ENCODE results near the gene SLC4A4.

Gene SLC4A4

GRCh38 chr4:71533121-71533520 is 194.3 kb downstream of the SLC4A4 start:
- DNase-seq (ENCODE audit: low spot score) (no peak), FAIRE-seq (no peak)

- FAIRE-seq (no peak), DNase-seq (ENCODE audit: low spot score) (no peak)
Measured at GRCh38 chr4:71537551-71538065, 198.8 kb downstream of the SLC4A4 start.

GRCh38 chr4:71538528-71538927 is 199.7 kb downstream of the SLC4A4 start:
- no peak for DNase-seq (ENCODE audit: low spot score)
- FAIRE-seq = no peak

DNA sequence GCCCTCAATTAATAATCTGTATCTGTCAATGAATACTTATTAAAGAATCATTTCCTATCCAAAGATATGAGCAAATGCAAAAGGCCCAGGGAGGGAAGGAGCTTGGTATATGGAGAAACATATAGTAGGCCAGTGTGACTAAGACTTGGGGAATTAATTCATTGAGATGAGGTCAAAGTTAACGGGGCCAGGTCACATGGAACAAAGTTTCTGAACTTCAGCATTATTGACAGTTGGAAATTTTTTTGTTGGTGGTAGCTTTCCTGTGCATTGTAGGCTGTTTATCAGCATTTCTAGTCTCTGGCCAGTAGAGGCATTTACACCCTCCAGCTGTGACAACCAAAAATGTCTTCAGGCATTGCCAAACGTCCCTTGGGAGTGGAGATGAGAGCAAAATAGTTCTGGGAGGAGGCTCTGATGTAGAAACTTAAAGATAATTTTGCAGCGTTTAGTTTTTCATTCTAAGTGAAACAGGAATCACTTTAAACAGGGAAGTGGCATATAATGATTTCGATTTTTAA is 202.0 kb downstream of the SLC4A4 start:
- DNase-seq (ENCODE audit: low spot score) = no peak
- FAIRE-seq = no peak

GRCh38 chr4:71541541-71541940 is 202.7 kb downstream of the SLC4A4 start:
- DNase-seq (ENCODE audit: low spot score) (no peak), FAIRE-seq (no peak)

DNA sequence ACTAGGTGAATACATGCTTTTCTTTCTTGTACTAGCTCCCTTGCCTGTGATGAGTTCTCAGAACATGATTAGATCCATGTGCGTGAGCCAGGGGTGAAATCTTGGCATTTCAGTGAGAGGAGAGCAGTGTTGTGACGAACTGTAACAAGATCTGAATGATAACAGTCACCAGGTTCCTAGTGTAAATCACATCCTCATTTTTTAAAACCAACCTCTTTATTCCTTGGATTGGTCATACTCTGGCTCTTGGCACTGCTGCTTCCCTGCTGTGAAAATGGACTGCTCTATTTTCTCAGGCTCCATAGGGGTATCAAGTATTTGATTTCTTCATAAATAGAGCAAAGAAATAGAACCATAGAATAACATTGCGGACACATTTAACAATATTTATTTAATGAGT is 206.3 kb downstream of the SLC4A4 start:
- DNase-seq (ENCODE audit: low spot score) (no peak), FAIRE-seq (no peak)

- FAIRE-seq = no peak
- no peak for DNase-seq (ENCODE audit: low spot score)
Measured at GRCh38 chr4:71549516-71550160, 210.8 kb downstream of the SLC4A4 start.

- DNase-seq (ENCODE audit: low spot score) = peak; percentile 5
- no peak for FAIRE-seq
Measured at GRCh38 chr4:71550220-71551165, 211.7 kb downstream of the SLC4A4 start.

DNA sequence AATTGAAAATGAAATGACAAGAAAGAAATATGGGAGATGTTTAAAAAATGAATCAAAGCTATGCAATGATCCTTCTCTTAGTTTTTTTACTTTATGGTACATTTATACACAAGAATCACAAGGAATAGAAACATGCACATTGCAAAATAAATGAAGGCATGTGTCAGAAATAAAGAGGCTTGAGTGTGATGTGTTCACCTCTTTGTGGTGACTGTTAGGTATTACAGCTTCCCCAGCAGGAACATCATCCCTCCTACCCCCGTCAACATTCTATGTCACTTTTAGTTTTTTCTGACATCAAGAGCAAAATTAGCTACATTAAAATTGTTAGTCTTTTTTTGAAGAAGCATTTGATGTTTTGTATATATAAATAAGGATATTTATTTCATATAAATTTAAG is 214.8 kb downstream of the SLC4A4 start:
- FAIRE-seq (no peak), DNase-seq (ENCODE audit: low spot score) (peak; percentile 29)

GRCh38 chr4:71554025-71554424 is 215.2 kb downstream of the SLC4A4 start:
- FAIRE-seq (no peak), DNase-seq (ENCODE audit: low spot score) (no peak)

DNA sequence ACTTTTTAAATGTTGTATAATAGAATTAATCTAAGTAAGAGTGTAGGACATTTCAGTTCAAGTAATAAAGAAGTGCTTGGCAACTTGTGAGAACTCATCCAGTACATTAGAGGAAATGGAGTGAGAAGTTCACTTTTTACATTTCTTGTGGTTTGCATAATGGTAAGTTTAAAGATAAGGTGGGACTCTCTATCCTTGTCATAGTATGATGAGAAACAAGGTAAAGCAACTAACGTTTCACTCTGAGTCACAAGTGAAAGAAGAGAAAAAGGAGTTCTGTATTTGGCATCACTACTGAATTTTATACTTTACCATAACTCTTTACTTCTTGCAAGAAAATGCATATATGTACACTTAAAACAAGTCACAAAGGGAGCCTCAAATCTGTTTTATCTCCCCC is 219.4 kb downstream of the SLC4A4 start:
- DNase-seq (ENCODE audit: low spot score) = no peak
- FAIRE-seq = no peak

DNA sequence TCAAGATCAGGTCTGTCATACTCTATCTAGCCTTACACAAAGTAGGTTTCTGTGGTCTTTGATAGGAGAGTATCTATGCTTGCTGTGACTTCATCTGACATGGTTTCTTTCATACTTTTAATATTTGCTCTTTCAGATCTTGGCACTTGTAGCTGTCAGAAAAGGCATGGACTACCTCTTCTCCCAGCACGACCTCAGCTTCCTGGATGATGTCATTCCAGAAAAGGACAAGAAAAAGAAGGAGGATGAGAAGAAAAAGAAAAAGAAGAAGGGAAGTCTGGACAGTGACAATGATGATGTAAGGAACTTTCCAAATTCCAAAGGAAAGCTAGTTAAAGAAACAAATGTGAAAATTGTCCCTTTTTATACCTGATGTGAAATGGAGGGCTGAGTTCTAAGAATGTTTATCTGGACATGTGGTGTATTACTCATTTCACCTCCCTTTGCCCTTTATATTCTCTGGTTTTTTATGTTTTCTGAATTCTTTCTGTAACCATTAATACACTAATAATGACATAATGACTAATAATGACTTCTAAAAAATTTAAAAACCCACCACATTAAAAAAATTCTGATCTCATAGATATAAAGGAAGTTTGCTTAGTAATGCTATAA is 221.2 kb downstream of the SLC4A4 start:
- DNase-seq (ENCODE audit: low spot score) (peak; percentile 9), FAIRE-seq (no peak)

- DNase-seq (ENCODE audit: low spot score) (no peak), FAIRE-seq (no peak)
Measured at GRCh38 chr4:71564775-71565174, 226.0 kb downstream of the SLC4A4 start.

DNA sequence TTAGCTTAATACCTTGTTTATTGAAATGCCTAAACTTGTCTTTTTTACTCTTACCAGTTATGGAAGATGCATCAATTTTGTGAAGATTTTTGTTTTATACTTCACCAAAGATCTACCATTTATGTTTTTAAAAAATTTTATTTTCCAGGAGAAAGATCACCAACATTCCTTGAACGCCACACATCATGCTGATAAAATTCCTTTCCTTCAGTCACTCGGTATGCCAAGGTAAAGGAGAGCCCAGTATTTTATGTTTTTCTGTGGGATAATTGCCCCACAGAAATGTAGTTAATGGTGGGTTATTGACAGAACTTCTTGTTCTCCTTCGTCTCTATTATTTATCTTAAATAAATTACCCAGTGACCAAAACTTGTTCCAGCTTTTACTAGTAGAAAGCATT is 228.0 kb downstream of the SLC4A4 start:
- DNase-seq (ENCODE audit: low spot score) (no peak), FAIRE-seq (no peak)

GRCh38 chr4:71568131-71568530 is 229.3 kb downstream of the SLC4A4 start:
- no peak for FAIRE-seq
- DNase-seq (ENCODE audit: low spot score) = no peak

DNA sequence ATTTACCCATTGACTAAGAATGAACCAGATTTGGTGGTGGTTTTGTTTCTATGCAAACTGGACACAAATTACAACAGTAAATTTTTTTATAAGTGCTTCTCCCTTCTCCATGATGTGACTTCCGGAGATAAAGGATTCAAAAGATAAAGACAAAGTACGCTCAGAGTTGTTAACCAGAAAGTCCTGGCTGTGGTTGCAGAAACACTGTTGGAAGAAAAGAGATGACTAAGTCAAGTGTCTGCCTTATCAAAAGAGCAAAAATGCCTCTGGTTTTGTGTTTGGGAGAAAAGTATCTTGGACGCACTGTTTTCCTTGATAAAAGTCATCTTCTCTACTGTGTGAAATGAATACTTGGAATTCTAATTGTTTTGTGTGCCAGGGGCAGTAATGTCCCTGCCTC is 231.7 kb downstream of the SLC4A4 start:
- no peak for DNase-seq (ENCODE audit: low spot score)
- no peak for FAIRE-seq

DNA sequence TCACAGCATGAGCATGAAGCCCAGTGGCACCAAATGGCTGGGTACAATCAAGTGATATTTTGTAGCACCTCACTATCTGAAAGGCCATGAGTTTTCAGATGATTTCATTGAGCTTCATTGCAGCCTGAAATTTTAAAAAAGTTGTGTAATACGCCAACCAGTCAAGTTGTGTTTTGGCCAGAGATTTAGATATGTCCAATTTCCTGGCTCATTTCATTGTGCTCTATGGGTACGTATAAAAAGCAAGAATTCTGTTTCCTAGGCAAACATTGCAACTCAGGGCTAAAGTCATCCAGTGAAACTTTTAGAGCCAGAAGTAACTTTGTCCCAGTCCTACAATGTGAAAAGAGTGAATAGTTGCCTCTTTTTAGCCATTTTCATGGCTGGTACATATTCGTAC is 232.5 kb downstream of the SLC4A4 start:
- no peak for FAIRE-seq
- DNase-seq (ENCODE audit: low spot score) = no peak

- FAIRE-seq (no peak), DNase-seq (ENCODE audit: low spot score) (no peak)
Measured at GRCh38 chr4:71583971-71584370, 245.2 kb downstream of the SLC4A4 start.

DNA sequence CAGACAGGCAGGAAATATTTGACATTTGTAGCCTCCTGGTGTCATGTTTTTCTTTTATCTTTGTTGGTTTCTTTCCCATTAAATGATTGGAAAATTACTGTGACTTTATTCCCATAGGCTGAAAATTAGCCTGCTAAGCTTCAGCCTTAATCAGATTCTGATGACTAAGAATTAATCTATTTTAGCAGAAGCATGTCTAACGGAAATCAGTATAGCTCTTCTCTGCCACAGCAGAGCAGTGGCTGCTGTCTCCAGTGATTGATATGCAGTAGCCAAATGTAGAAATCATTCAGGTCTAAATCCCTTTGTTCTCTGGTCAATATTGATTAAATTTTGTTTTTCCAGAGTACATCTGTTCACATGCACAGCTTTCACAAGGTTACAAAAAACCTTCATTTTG is 245.8 kb downstream of the SLC4A4 start:
- FAIRE-seq (no peak), DNase-seq (ENCODE audit: low spot score) (no peak)

GRCh38 chr4:71586087-71586763 is 247.4 kb downstream of the SLC4A4 start:
- FAIRE-seq = no peak
- no peak for DNase-seq (ENCODE audit: low spot score)

DNA sequence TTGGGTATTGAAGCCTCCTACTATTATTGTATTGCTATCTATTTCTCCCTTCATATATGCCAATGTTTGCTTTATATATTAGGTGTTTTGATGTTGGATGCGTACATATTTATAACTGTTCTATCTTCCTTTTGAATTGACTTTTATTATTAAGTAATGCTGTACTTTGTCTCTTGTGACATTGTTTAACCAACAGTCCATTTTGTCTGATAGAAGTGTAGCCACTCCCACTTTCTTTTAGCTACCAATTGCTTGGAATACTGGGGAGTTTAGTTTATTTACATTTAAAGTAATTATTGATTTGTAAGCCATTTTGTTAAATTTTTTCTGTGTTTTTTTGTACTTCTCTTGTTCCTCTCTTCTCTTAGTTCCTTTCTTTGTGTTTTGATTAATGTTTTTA is 249.2 kb downstream of the SLC4A4 start:
- DNase-seq (ENCODE audit: low spot score) (no peak), FAIRE-seq (no peak)
